ENCODE results near the gene KIAA1210.

- TF ChIP-seq RFX5 (IDR thresholded peaks at IDR 0.05; ENCODE audit: low read depth, low read length) (no peak), RCOR1 (IDR thresholded peaks at IDR 0.05; ENCODE audit: insufficient replicate concordance, low read length) (no peak), CTCF (conservative IDR thresholded peaks at IDR 0.05; ENCODE audit: low read depth, low read length) (no peak), POLR2A (IDR thresholded peaks at IDR 0.05; ENCODE audit: low read depth, low read length) (no peak), CHD1 (IDR thresholded peaks at IDR 0.05; ENCODE audit: low read depth, low read length) (no peak), NFE2L2 (IDR thresholded peaks at IDR 0.05; ENCODE audit: low read depth, low read length) (no peak), CEBPB (IDR thresholded peaks at IDR 0.05; ENCODE audit: low read depth, low read length) (no peak), FOS (IDR thresholded peaks at IDR 0.05; ENCODE audit: low read depth, low read length) (no peak), SMC3 (IDR thresholded peaks at IDR 0.05; ENCODE audit: low read depth, low read length) (no peak), MAZ (IDR thresholded peaks at IDR 0.05; ENCODE audit: borderline replicate concordance, low read depth, low read length) (no peak), MXI1 (IDR thresholded peaks at IDR 0.05; ENCODE audit: borderline replicate concordance, low read depth, low read length) (no peak), RAD21 (IDR thresholded peaks at IDR 0.05; ENCODE audit: low read length) (no peak), ELK1 (IDR thresholded peaks at IDR 0.05; ENCODE audit: borderline replicate concordance, low read depth, low read length) (no peak)
- TF ChIP-seq, protein P1, sequence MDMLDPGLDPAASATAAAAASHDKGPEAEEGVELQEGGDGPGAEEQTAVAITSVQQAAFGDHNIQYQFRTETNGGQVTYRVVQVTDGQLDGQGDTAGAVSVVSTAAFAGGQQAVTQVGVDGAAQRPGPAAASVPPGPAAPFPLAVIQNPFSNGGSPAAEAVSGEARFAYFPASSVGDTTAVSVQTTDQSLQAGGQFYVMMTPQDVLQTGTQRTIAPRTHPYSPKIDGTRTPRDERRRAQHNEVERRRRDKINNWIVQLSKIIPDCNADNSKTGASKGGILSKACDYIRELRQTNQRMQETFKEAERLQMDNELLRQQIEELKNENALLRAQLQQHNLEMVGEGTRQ (IDR thresholded peaks at IDR 0.05; ENCODE audit: low read depth, low read length) = no peak
Observed at GRCh38 chrX:119158226-119158625, 30.6 kb upstream of the KIAA1210 start.

Data from IMR-90 (cell line).